Right lobe of liver (tissue), 4 donors: ENCODE measurements around the gene TRIM45.

Experiments
- POLR2A ChIP-seq: fragments of 450-650 bp; IDR thresholded peaks from one replicate; pipeline ENCODE4 v1.6.1; 2017; ENCODE audit warnings: antibody characterized with exemption, mild to moderate bottlenecking
- TF ChIP-seq, protein P1 (sequence below), 4 donors: fragments of 200-600 bp in 3 of 4; fragments of 450-650 bp in 1 of 4; IDR thresholded peaks; one replicate each; pipeline versions ENCODE4 v1.5.1 to v1.8.0; 2016 to 2022; ENCODE audit warnings: antibody characterized with exemption in 4 of 4, mild to moderate bottlenecking in 2 of 4
- donor health status: DM: no; HTN: no; CAD: no.
- donor health status: DM: no; HTN: no; CAD: no.
- donor health status: DM: no; HTN: yes; CAD: no.

DNA sequence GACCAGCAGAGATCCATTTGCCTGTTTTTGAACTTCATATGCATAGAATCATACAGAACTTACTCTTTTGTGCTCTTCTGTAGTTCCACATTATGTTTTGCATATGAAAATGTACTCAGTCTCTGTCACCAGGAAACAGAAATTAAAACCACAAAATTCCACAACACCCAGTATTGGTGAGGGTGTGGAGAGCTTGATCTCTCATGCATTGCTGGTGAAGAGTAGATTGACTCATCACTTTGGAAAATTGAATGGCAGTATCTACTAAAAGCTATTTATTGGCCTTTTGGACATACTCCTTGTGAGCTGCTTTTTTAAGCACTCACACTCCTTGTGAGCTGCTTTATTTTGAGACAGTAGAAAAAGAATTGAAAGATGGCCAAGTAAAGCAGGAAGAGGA, 45.9 kb upstream of the TRIM45 start:
- TF ChIP-seq, protein P1, sequence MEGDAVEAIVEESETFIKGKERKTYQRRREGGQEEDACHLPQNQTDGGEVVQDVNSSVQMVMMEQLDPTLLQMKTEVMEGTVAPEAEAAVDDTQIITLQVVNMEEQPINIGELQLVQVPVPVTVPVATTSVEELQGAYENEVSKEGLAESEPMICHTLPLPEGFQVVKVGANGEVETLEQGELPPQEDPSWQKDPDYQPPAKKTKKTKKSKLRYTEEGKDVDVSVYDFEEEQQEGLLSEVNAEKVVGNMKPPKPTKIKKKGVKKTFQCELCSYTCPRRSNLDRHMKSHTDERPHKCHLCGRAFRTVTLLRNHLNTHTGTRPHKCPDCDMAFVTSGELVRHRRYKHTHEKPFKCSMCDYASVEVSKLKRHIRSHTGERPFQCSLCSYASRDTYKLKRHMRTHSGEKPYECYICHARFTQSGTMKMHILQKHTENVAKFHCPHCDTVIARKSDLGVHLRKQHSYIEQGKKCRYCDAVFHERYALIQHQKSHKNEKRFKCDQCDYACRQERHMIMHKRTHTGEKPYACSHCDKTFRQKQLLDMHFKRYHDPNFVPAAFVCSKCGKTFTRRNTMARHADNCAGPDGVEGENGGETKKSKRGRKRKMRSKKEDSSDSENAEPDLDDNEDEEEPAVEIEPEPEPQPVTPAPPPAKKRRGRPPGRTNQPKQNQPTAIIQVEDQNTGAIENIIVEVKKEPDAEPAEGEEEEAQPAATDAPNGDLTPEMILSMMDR (IDR thresholded peaks at IDR 0.05) = no peak
- no peak for TF ChIP-seq POLR2A
